Mammary epithelial cell (primary cell): ENCODE results near the gene ADAM15.

Experiments used
- EZH2 ChIP-seq: IDR thresholded peaks from 2 replicates; pipeline ENCODE4 v1.6.1; 2012; ENCODE audit warnings: low read length, inconsistent platforms, borderline replicate concordance
- TF ChIP-seq, protein P1 (sequence below), 2 donors: IDR thresholded peaks in 1 of 2; conservative IDR thresholded peaks in 1 of 2; 2 replicates each; pipeline ENCODE4 v1.5.1; 2011 to 2012; ENCODE audit warnings: inconsistent platforms in 2 of 2, low read length in 2 of 2, mild to moderate bottlenecking in 2 of 2, control low read depth in 1 of 2, low read depth in 1 of 2; ENCODE audit not compliant: insufficient read depth in 1 of 2; ENCODE audit errors: extremely low read depth in 1 of 2

DNA sequence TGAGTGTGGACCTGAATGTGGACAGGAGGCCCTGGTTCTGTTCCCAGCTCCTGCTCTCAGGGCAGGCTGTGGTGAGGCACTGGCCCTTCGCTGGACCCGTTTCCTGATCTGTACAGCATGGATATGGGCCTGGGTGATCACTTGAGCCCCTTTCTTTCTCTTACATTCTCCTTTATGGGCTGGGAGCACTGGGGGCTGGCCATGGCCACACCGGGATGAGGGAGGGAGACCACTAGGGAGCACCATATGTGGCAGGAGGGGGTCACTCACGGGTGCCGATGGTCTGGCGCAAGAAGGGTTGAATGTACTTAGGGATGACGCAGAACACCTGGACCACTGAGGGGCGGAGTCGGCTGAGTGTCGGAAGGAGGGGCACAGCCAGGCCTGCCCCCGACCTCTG is 20.2 kb upstream of the ADAM15 start:
- TF ChIP-seq, protein P1, sequence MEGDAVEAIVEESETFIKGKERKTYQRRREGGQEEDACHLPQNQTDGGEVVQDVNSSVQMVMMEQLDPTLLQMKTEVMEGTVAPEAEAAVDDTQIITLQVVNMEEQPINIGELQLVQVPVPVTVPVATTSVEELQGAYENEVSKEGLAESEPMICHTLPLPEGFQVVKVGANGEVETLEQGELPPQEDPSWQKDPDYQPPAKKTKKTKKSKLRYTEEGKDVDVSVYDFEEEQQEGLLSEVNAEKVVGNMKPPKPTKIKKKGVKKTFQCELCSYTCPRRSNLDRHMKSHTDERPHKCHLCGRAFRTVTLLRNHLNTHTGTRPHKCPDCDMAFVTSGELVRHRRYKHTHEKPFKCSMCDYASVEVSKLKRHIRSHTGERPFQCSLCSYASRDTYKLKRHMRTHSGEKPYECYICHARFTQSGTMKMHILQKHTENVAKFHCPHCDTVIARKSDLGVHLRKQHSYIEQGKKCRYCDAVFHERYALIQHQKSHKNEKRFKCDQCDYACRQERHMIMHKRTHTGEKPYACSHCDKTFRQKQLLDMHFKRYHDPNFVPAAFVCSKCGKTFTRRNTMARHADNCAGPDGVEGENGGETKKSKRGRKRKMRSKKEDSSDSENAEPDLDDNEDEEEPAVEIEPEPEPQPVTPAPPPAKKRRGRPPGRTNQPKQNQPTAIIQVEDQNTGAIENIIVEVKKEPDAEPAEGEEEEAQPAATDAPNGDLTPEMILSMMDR (conservative IDR thresholded peaks at IDR 0.05 in 1 of 2, IDR thresholded peaks at IDR 0.05 in 1 of 2; ENCODE audit: extremely low read depth in 1 of 2, insufficient read depth in 1 of 2, low read depth in 1 of 2, low read length in 2 of 2), result no peak
- TF ChIP-seq EZH2, result no peak
